Retinal pigment epithelial cell (primary cell): ENCODE results near the gene FBRSL1.

Source experiments
- DNase-seq: peaks from one replicate; pipeline ENCODE4 v3.0.0-alpha.2; 2010; ENCODE audit warnings: low read depth
- H3K4me3 ChIP-seq: 2 replicates; pipeline ENCODE4 v1.5.1; 2011; ENCODE audit warnings: mild to moderate bottlenecking, low read length, control low read depth, moderate library complexity
- TF ChIP-seq, protein P1 (sequence below): conservative IDR thresholded peaks from 2 replicates; pipeline ENCODE4 v1.5.1; 2011; ENCODE audit warnings: low read depth, low read length, control low read depth, inconsistent platforms

The FBRSL1 gene

DNA sequence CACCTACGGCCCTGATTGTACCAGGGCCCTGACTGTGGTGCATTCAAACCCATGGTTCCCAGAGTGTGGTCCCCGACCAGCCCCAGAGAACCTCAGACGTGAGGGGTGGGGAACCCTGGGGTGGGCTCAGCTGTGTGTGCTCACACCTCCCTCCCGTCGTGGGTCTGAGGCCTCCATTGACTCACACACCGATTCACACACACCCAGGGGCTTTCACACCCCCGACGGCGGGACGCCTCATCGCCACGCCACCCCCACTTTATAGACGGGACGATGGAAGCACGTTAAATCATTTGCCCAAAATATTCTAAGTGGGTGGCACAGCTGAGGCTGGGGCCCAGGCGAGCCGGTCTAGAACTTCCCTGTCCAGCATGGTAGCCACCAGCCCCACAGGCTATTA lies 3.4 kb upstream of the FBRSL1 start:
- TF ChIP-seq, protein P1, sequence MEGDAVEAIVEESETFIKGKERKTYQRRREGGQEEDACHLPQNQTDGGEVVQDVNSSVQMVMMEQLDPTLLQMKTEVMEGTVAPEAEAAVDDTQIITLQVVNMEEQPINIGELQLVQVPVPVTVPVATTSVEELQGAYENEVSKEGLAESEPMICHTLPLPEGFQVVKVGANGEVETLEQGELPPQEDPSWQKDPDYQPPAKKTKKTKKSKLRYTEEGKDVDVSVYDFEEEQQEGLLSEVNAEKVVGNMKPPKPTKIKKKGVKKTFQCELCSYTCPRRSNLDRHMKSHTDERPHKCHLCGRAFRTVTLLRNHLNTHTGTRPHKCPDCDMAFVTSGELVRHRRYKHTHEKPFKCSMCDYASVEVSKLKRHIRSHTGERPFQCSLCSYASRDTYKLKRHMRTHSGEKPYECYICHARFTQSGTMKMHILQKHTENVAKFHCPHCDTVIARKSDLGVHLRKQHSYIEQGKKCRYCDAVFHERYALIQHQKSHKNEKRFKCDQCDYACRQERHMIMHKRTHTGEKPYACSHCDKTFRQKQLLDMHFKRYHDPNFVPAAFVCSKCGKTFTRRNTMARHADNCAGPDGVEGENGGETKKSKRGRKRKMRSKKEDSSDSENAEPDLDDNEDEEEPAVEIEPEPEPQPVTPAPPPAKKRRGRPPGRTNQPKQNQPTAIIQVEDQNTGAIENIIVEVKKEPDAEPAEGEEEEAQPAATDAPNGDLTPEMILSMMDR: no peak
- DNase-seq: no peak
- no peak overlapping the region for H3K4me3 ChIP-seq

DNA sequence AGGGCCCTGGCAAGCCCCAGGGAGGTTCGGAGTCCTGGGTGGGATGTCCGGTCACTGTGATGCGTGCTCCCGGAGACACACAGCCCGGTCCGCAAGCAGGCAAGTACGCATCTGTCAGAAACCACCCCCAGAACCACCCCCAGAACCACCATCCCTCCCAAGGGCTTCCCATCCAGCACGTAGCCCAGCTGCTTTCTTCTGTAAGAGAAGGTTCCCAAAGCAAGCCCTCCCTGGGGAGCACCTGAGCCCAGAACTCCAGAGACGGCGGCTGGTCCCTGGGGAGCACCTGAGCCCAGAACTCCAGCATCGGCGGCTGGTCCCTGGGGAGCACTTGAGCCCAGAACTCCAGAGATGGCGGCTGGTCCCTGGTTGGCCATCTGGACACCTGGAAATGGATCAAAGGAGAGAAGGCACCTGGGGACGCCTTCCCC lies 2.6 kb upstream of the FBRSL1 start:
- TF ChIP-seq, protein P1: no peak
- no peak for DNase-seq
- no peak overlapping the region for H3K4me3 ChIP-seq

DNA sequence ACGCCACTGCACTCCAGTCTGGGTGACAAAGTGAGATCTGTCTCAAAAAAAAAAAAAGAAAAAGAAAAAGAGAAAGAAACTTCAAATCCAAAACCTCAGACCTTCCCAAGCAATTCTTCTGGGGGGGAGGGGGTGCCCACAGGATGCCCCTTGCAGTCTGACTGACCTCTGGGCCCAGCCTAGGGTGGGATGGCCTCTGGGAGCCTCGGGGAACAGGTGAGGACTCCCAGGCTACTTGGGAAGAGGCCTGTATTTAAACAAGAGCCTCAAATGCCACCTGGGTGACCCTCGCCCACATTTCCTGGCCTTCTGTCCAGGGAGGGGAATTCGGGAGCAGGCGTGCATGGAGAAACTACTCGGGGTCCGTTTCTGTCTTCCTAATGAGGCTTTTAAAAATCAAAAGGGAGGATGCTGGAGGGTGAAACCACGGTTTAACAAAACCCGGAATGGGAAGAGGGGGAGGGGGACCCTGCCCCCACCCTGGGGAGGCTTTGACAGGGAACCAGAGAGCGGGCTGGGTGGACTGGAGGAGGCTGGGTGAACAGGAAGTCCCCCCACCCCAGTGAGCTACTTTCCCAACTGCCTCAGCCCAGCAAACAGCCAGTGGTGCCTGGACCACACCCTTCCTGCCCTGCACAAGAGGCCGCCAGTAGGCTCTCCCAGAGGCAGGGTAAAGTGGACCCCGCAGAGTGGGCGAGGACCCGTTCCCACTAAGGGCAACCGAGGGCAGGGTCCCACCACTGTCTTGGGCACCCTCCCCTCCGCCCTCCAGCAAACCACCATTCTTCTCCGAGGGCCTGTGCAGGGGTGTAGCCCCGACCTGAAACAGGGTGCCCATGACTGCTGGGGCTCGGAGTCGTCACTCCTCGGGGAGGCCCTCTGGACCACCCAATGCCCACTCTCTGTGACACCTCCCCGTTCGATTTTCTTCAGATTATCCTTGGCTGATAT lies 1.5 kb upstream of the FBRSL1 start:
- no peak overlapping the region for H3K4me3 ChIP-seq
- TF ChIP-seq, protein P1: no peak
- no peak for DNase-seq

DNA sequence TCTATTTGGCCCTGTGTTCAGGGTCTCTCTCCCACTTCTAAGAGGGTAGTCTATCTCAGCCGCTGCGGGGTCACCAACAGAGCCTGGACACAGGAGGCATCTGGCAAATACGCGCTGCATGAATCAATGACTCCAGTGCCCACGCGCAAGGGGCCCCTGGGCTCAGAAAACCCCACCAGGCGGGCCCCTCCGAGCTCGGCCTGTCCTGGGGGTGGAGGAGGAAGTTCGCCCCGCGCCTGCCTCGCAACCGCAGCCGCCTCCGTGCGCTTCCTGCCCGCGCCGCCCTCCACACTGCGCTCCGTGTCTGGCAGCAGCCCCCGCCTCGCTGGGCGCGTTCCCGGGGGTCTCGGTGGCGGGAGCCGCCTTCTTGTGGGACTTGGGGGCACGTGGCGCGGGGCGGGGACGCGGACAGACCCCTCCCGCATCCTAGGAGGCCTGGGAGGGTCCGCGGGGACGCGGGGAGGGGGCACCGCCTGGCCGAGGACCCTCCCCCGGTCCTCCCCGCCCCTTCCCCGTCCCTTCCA lies 811 bp upstream of the FBRSL1 start:
- TF ChIP-seq, protein P1: no peak
- peak overlapping the region; percentile 38 for H3K4me3 ChIP-seq
- no peak for DNase-seq

DNA sequence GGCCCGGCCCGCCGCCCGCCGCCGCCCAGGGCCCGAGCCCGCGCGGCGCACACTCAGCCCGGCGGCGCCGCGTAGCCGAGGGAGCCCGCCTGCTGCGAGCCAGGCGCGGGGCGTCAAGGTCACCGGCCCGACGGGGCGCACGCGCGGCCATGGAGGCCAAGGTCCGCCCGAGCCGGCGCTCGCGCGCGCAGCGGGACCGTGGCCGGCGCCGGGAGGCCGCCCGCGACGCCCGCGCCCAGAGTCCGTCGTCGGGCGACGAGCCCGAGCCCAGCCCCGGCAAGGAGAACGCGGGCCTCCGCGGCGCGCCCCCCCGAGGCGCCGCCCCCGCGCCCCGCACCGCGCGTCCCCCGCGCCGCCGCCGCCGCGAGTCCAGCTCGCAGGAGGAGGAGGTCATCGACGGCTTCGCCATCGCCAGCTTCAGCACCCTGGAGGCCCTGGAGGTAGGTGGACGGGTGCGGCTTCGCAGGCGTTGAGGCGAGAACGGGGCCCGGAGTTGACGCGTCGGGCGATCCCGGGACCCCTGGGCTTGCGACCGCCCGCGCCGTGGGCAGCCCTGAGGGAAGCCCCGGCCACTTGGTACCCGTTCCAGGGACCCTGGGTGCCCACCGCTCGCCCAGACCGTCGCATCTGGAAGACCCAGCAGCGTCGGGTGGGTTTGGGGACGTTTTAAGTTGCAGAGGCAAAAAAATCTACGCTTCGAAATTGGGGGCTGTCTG lies 629 bp downstream of the FBRSL1 start:
- H3K4me3 ChIP-seq: peak overlapping the region; percentile 63
- TF ChIP-seq, protein P1: no peak
- DNase-seq: no peak

DNA sequence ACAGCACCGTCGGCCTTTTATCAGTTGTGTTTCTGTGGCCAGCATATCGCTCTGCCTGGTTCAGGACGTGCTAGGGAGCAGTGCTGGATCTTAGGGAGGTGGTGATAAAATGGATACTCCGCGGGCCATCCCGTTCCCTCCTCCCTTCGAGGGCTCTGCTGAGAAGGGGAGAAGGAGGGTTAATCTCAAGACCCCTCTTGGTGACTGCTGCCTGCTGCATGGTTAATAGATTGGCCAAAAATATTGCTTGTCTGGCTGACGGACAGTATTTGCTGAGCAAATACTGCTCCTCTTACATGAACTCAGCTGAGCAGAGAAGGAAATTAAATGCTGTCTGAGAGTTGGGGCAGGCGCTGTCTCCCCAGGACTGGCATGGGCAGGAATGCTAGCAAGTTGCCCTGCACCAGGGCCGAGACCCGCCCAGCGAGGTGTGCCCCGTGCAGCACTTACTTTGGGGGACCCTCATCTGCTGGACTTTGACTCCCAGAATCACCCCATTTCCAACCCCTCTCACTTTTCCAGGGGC lies 1.2 kb downstream of the FBRSL1 start:
- H3K4me3 ChIP-seq: peak overlapping the region; percentile 63
- DNase-seq: no peak
- TF ChIP-seq, protein P1: no peak
